ENCODE data around the gene ZNF766. TPM values are rescaled to one million over a fixed set of nuclear protein-coding genes. Genes with fewer than 3 reads are reported as not detected.

Gene ZNF766
- total and polyA plus RNA-seq, 2 donors from 2014 or later = 8.4 to 22.8 TPM

GRCh38 chr19:52296773-52297600, 27.6 kb downstream of the ZNF766 start, which contains the start of gene ZNF480:
ZNF480 (plus strand) TSS chr19:52297169; CDS start chr19:52300413, 3,244 bp downstream.
- peak within 1 kb of the TSS; percentile 89 to 97 (median 91) for H3K4me3 ChIP-seq (ENCODE audit: low read length in 3 of 3)
- peaks cover 0 to 8% (median 0%) of the 10 kb centered on the region in 3 donors for H3K4me1 ChIP-seq (ENCODE audit: control insufficient read depth in 2 of 3, insufficient read depth in 2 of 3, low read depth in 1 of 3, low read length in 3 of 3)
- H3K27me3 ChIP-seq (ENCODE audit: control insufficient read depth, insufficient read depth, low read length) = no peaks in the 10 kb centered on the region
- H3K9me3 ChIP-seq (ENCODE audit: control insufficient read depth in 2 of 3, insufficient read depth in 1 of 3, low read length in 3 of 3) = no peaks in the 10 kb centered on the region
- FAIRE-seq (no peak), DNase-seq (peak; percentile 84 to 95 (median 92))
- TF ChIP-seq CTCF (IDR thresholded peaks at IDR 0.05; ENCODE audit: borderline replicate concordance, extremely low read depth, insufficient read depth) = peak; percentile 4
- H3K27ac ChIP-seq (ENCODE audit: low read depth in 2 of 2, low read length in 2 of 2) = peak within 1 kb of the TSS; percentile 82 to 94
- peaks cover 3 to 14% (median 4%) of the 10 kb centered on the region in 3 donors for H3K36me3 ChIP-seq (ENCODE audit: control insufficient read depth in 2 of 3, insufficient read depth in 3 of 3, low read length in 3 of 3)
- H3K9ac ChIP-seq (ENCODE audit: low read length in 3 of 3) = peak within 1 kb of the TSS; percentile 79 to 97 (median 80)
- intact Hi-C loops (cut with DNase I) = no loop called here

GRCh38 chr19:52297601-52298364, 28.4 kb downstream of the ZNF766 start:
- Histone ChIP-seq H3K36me3 (ENCODE audit: control insufficient read depth in 2 of 3, insufficient read depth in 3 of 3, low read length in 3 of 3) (peaks cover 4 to 22% (median 6%) of the 10 kb centered on the region in 3 donors), H3K4me3 (ENCODE audit: low read length in 3 of 3) (peak overlapping the region; percentile 89 to 97 (median 91)), H3K9ac (ENCODE audit: low read length in 3 of 3) (peak overlapping the region; percentile 79 to 97 (median 80)), H3K27ac (ENCODE audit: low read depth in 2 of 2, low read length in 2 of 2) (peak overlapping the region; percentile 82 to 94), H3K9me3 (ENCODE audit: control insufficient read depth in 2 of 3, insufficient read depth in 1 of 3, low read length in 3 of 3) (no peaks in the 10 kb centered on the region), H3K27me3 (ENCODE audit: control insufficient read depth, insufficient read depth, low read length) (no peaks in the 10 kb centered on the region), H3K4me1 (ENCODE audit: control insufficient read depth in 2 of 3, insufficient read depth in 2 of 3, low read depth in 1 of 3, low read length in 3 of 3) (peaks cover 0 to 8% (median 0%) of the 10 kb centered on the region in 3 donors)
- TF ChIP-seq CTCF (IDR thresholded peaks at IDR 0.05; ENCODE audit: borderline replicate concordance, extremely low read depth, insufficient read depth) = no peak
- no peak for FAIRE-seq
- intact Hi-C loops (cut with DNase I) = no loop called here
- peak in 3 of 5 donors; percentile 22 to 53 (median 40) for DNase-seq

GRCh38 chr19:52307275-52307674, 37.9 kb downstream of the ZNF766 start:
- Histone ChIP-seq H3K36me3 (ENCODE audit: control insufficient read depth in 2 of 3, insufficient read depth in 3 of 3, low read length in 3 of 3) (peaks cover 4 to 49% (median 25%) of the 10 kb centered on the region in 3 donors), H3K9ac (ENCODE audit: low read length in 3 of 3) (no peak overlapping the region), H3K4me3 (ENCODE audit: low read length in 3 of 3) (no peak overlapping the region), H3K27ac (ENCODE audit: low read depth in 2 of 2, low read length in 2 of 2) (no peak overlapping the region), H3K4me1 (ENCODE audit: control insufficient read depth in 2 of 3, insufficient read depth in 2 of 3, low read depth in 1 of 3, low read length in 3 of 3) (no peaks in the 10 kb centered on the region), H3K27me3 (ENCODE audit: control insufficient read depth, insufficient read depth, low read length) (no peaks in the 10 kb centered on the region), H3K9me3 (ENCODE audit: control insufficient read depth in 2 of 3, insufficient read depth in 1 of 3, low read length in 3 of 3) (peaks cover 4 to 47% (median 25%) of the 10 kb centered on the region in 3 donors)
- intact Hi-C loops (cut with DNase I) = no loop called here
- no peak for TF ChIP-seq CTCF (IDR thresholded peaks at IDR 0.05; ENCODE audit: borderline replicate concordance, extremely low read depth, insufficient read depth)
- DNase-seq = peak in 2 of 5 donors; percentile 10 to 20
- FAIRE-seq = no peak

Measured in kidney (tissue), 14 donors.